GM15510 (cell line): ENCODE measurements around the gene MEGF6.

Experiments used
- POLR2A ChIP-seq: IDR thresholded peaks from 3 replicates; pipeline ENCODE4 v1.6.1; 2011; ENCODE audit warnings: borderline replicate concordance; ENCODE audit not compliant: insufficient read length; ENCODE audit errors: extremely low read depth

Gene MEGF6

DNA sequence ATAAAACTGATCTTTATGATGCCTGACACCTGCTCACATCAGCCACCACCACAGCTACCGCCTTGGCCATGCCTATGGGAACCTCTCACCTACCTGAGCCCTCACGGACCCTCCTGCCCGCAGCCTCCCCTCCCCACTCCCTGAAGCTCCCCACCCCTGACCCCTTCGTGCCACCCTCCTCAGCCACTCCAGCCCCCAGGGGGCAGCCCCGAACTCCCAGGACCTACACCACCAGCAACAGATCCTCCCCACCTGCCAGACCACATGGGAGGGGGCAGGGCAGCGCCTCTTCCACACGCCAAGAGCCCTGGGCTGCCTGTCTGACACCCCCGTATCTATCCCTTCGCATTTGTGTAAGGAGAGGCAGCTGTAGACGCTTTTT lies 171.0 kb downstream of the MEGF6 start:
- no peak for TF ChIP-seq POLR2A
